Esophagus muscularis mucosa (tissue), 3 donors: ENCODE results near the gene NPBWR2.

Experiments
- POLR2AphosphoS5 ChIP-seq, 2 donors: sonication (generic); formaldehyde crosslinking; IDR thresholded peaks; one replicate each; pipeline ENCODE4 v1.6.1; 2017; ENCODE audit warnings: antibody characterized with exemption in 2 of 2
- TF ChIP-seq, protein P1 (sequence below), 3 experiments: fragments of 200-600 bp in 2 of 3; fragments of 450-650 bp in 1 of 3; sonication (generic) in 2 of 3; IDR thresholded peaks; one replicate each; pipeline ENCODE4 v1.5.1; 2017 to 2019; ENCODE audit warnings: antibody characterized with exemption in 3 of 3, mild to moderate bottlenecking in 2 of 3, moderate library complexity in 1 of 3

DNA sequence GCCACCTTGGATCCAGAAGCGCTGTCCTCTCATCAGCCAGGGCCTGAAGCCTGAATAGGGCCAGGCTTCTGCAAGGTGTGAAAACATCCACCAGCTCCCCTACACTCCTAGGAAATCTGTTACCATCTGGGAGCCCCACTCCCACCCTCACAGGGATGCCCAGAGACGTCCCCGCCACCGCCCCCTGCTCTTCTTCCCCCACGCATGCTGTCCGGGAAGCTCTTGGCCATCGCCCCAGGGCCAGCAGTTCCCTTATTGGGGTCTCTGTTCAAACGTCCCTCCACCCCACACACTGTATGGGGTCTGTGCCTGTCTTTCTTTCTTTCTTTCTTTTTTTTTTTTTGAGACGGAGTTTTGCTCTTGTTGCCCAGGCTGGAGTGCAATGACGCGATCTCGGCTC is 31.8 kb downstream of the NPBWR2 start:
- TF ChIP-seq, protein P1, sequence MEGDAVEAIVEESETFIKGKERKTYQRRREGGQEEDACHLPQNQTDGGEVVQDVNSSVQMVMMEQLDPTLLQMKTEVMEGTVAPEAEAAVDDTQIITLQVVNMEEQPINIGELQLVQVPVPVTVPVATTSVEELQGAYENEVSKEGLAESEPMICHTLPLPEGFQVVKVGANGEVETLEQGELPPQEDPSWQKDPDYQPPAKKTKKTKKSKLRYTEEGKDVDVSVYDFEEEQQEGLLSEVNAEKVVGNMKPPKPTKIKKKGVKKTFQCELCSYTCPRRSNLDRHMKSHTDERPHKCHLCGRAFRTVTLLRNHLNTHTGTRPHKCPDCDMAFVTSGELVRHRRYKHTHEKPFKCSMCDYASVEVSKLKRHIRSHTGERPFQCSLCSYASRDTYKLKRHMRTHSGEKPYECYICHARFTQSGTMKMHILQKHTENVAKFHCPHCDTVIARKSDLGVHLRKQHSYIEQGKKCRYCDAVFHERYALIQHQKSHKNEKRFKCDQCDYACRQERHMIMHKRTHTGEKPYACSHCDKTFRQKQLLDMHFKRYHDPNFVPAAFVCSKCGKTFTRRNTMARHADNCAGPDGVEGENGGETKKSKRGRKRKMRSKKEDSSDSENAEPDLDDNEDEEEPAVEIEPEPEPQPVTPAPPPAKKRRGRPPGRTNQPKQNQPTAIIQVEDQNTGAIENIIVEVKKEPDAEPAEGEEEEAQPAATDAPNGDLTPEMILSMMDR (IDR thresholded peaks at IDR 0.05), result no peak
- TF ChIP-seq POLR2AphosphoS5 (IDR thresholded peaks at IDR 0.05), result no peak
